ENCODE measurements around the gene SKIC3.

DNA sequence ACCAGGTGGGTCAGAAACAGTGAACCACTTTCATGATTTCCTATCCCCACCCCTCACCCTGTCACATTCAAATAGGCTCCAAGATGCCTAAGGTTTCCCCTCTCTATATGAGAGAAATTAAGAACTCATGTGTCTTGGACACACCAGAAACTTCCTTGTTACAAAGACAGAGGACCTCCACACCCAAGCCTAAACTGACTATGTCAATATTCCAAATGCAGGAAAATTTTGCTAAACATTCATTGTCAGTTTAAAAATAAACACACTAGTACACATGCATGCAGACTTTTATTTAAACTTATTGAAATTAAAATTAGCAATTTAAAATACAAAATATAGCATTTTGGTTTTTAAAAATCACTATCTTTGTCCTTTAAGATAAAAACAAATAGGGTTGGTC is 26.2 kb downstream of the SKIC3 start:
- TF ChIP-seq POLR2A (IDR thresholded peaks at IDR 0.05; ENCODE audit: low read length), result no peak
- no peak for TF ChIP-seq GATA1 (IDR thresholded peaks at IDR 0.05; ENCODE audit: low read depth, low read length)

Data from erythroblast (primary cell).